Measurements from ENCODE around the gene SAMM50.

The SAMM50 gene

DNA sequence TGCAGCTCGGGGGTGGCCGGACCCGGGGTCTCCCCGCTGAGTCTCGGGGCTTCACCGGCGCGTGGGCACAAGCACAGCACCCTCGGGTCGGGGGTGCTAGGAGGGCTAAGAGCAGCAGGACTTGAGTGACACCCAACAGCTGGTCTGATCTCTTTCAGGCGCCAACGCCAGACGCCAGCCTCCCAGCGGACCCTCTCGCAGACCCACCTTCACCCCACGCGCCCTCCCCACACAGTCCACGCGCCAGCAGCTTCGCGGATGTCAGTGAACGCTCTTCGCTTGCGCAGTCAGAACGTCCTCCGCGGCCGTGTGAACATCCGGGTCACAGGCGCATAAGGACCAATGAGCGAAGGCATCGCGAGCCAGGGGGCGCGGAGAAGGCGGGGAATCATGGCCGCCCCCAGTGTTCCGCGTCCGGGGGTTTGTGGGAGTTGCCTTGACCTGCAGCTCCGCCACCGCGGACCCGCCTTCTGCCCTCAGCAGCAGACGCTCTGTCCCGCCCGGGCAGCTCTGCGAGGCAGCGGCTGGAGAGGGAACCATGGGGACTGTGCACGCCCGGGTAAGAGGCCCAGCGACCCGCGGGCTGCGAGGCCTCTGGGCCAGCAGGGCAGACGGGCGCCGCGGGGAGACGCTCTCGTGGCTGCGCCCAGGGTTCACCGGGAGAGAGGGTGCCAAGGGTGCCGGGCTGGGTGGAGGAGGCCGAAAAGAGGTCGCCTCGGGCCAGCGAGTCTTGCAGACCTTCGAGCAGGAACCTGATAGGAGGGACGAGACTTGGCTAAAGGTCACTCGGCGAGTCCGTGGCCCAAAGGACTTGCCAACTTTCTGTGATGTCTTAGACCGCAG is at the start of gene SAMM50:
Gene SAMM50, plus strand, starts transcription at position 403 of the 843 bp plus-strand sequence. Its CDS starts 136 bp downstream, at position 539.
- peak; percentile 81 for DNase-seq (ENCODE audit: low spot score)

DNA sequence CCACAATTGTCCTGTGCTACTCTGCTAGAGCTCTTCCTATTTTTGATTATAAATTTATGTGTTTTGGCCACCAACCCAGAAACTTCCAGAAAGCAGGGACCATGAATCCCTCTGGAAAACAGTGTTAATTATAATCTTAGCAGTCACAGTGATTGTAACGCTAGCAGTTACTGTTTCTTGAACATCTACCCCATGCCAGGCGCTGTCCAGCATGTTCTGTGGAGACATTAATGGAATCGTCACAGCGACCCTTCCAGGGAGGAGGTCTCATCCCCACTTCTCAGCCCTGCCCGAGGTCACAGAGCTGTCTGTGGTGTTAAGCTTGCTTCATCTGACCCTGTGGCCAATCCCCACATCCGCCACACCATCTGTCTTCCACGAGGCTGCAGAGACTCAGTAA is 49.6 kb upstream of the SAMM50 start:
- no peak for DNase-seq (ENCODE audit: low spot score)

GRCh38 chr22:43909708-43910107 is 45.5 kb upstream of the SAMM50 start:
- DNase-seq (ENCODE audit: low spot score) = no peak

- DNase-seq (ENCODE audit: low spot score) = no peak
Measured at GRCh38 chr22:43910178-43910695, 45.0 kb upstream of the SAMM50 start.

DNA sequence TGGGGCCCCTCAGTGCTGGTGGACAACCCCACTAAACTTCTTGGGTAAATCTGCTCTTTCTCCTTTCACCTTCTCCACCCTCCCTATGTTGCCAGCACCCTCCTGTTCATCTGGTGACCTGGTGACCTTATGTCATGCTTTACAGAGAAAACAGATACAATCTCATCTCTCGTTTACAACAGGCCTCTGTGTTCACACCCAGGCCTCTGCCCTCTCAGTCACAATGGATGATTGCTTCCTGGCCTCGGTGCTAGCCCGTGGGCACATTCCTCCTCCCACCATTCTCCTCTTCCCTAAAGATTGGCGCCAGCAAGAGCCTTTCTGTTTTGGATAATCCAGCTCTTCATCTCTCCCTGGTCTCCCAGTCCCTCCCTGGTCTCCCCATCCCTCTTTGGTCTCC is 43.9 kb upstream of the SAMM50 start:
- no peak for DNase-seq (ENCODE audit: low spot score)

DNA sequence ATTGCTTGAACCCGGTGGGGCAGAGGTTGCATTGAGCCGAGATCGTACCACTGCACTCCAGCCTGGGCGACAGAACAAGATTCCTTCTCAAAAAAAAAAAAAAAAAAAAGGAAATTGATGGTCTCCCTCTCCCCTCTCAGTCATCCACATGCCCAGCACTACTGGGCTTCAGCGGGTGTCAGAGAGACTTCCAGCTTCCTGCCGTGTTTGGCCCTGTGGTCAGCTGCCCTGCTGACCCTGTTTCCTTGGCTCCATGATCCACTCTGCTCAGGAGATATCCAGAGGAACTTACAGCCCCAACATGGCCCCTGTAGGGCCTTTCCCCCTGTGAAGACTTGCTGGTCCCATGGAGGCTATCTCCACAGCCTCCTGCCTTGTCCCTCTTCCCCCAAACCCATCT is 37.7 kb upstream of the SAMM50 start:
- DNase-seq (ENCODE audit: low spot score) = no peak

DNA sequence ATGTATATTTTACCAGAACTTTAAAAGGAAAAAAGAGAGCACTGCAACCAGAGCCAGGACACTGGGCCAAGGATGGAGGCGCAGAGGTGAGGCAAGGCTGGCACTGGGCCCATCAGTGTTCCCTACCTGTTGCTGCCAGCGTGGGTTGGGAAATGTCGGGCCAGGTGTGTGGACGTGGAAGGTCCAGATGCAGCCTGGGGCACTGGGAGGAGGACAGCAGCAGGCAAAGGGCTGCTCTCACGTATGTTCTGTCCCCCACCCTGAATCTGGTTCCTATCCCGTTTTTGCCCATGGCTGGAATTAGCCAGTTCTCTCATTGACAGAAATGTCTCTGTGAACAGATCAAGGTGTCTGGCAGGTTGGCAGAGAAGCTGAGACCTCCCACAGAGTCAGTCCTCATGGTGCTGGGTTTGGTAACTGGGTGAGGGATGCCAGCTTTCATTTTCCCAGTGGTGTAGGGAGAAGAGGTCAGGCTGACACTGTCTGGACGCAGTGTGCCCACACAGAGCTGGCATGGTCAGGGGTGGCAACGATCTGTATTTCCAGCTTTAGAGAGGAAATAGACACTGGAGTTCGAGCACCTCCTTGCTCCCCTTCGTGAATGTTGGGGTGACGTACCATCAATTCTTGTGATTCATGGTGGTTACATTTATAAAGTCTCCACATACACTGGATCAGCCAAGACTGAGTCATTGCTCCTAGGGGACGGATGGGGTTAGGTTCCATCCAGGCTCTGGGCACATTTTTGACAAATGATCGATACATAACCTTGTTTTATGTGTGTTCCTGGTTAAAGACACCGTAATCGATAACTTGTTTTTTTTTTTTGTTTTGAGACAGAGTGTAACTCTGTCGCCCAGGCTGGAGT is 35.9 kb upstream of the SAMM50 start:
- DNase-seq (ENCODE audit: low spot score) = no peak

DNA sequence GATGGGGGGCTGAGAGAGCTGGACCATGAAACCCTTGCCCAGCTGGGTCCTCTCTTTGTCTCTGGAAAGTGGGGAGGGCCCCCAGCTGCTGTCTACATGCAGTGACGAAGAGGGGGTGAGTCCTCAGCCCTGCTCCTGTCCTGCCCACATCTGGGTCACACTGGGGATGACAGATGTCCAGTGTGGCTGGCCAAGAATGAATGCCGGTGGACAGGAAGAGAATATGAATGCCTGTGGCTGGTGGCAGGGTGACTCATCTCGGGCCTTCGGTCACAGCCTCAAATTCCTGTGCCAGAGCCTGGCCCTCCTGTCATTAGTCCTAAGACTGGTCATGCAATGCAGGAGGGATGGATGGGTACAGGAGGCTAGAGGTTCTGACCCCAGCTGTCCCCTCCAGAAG is 33.9 kb upstream of the SAMM50 start:
- no peak for DNase-seq (ENCODE audit: low spot score)

DNA sequence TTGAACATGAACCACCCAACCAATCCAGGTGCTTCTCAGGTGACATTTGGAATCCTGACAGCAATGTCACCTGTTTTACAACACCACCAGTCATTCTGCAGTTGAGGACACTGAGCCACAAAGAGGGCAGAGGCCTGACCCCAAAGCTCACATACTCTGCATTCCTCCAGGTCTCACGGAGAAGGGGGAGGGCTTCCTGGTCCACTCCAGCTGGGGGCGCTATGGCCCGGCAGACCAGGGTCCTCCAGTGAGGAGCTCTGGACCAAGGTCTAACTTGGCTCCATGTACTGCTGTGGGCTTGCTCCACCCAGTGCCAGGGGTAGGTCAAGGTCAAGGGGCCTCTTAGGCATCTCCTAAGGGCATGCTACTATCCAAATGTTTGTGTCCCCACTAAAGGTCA is 33.1 kb upstream of the SAMM50 start:
- no peak for DNase-seq (ENCODE audit: low spot score)

- no peak for DNase-seq (ENCODE audit: low spot score)
Measured at GRCh38 chr22:43923191-43923590, 32.1 kb upstream of the SAMM50 start.

GRCh38 chr22:43923631-43924464 is 31.4 kb upstream of the SAMM50 start, which contains the start of gene PNPLA3:
PNPLA3 (plus strand) TSS chr22:43923805; CDS start chr22:43923912, 107 bp downstream.
- DNase-seq (ENCODE audit: low spot score) = peak; percentile 82

GRCh38 chr22:43924877-43925276 is 30.4 kb upstream of the SAMM50 start:
- no peak for DNase-seq (ENCODE audit: low spot score)

- peak; percentile 72 for DNase-seq (ENCODE audit: low spot score)
Measured at GRCh38 chr22:43925433-43926348, 29.6 kb upstream of the SAMM50 start.

DNA sequence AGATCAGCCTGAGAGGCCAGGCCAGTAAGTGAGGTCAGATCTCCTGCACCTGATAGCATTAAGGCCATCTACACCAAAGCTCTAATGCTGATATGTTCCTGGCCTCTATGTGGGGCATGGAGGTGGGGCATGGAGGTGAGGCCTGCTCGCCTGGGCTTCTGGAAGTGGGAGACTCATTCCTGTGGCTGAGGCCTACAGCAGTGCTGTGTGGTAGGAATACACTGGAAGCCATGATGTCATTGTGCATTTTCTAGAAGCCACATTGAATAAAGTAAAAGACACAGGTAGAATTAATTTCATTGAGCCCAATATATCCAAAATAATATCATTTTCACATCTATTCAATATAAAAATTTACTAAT is 28.9 kb upstream of the SAMM50 start:
- no peak for DNase-seq (ENCODE audit: low spot score)

DNA sequence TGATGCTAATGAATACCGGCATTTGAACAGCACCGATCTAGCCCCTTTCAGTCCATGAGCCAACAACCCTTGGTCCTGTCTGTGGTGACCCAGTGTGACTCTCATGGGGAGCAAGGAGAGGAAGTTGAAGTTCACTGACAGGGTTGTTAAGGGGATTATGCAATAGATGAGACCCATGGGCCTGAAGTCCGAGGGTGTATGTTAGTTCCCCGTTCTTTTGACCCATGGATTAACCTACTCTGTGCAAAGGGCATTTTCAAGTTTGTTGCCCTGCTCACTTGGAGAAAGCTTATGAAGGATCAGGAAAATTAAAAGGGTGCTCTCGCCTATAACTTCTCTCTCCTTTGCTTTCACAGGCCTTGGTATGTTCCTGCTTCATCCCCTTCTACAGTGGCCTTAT is 26.8 kb upstream of the SAMM50 start:
- no peak for DNase-seq (ENCODE audit: low spot score)

DNA sequence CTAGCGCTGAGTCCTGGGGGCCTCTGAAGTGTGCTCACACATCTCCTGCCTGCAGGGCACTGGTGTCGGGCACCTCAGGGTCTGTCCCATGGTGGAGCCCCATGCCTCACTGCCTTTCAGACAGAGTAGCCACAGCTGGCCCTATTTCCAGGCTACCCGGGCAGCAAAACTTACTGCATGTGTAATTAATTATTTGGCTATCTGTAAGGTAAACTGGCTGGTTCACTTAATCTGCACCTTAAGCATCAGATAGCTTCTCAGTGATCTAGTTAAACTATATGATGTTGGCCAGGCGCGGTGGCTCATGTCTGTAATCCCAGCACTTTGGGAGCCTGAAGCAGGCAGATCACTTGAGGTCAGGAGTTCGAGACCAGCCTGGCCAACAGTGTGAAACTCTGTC is 26.3 kb upstream of the SAMM50 start:
- no peak for DNase-seq (ENCODE audit: low spot score)

DNA sequence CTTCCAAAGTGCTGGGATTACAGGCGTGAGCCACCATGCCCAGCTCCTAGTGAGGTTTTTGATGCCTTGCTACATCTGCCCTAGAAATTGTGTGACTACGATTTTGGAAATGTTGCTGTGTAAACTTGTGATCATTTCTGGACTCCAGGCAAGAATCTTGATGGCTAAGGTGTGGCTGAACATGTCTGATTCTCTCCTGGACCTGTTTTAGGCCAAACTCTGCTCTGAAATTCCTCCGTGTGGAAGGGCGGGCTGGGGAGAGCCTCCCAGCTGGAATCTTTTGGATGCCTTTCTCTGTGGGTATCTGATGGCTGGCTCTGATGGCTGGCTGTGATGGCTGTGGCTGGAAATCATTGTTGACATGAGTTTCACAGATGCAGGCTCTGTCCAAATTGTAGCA is 23.5 kb upstream of the SAMM50 start:
- no peak for DNase-seq (ENCODE audit: low spot score)

- no peak for DNase-seq (ENCODE audit: low spot score)
Measured at GRCh38 chr22:43941449-43941848, 13.8 kb upstream of the SAMM50 start.

DNA sequence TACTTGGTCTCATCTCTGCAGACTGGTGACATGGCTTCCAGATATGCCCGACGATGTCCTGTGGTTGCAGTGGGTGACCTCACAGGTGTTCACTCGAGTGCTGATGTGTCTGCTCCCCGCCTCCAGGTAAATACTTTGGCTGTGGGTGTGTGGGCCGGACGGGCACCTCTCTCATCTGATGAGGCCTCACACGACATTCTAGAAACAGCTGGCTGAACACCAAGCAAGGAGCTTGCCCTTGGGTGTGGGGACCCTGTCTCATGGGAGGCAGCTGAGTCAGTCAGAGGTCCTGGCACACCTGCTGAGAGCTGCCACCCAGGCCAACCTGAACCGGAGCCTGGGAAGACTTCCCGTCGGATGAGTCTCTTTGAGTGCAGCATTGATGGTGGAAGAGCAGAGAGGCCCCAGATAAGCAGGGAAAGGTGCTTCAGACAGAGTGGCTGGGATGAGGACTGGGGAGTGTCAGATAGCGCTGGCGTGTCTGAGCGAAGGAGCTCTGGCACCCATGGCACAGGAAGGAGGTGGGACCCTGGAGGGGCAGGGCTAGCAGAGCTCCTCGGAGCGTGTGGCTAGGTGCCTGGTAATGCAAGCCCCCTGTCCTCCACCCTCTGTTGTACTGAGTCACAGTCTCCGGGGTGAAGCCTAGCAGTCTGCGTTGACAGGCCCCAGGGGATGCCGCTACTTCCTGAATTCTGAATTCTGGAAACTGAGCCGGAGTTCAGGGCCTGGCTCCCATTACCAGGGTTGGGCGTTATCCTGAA is 10.4 kb upstream of the SAMM50 start:
- DNase-seq (ENCODE audit: low spot score) = no peak
